Gastrocnemius medialis (tissue), 4 donors: ENCODE measurements around the gene SRCAP.

Experiments used
- CTCF ChIP-seq, 5 experiments: fragments of 450-650 bp in 3 of 5; fragments of 200-600 bp in 2 of 5; sonication (generic) in 2 of 5; IDR thresholded peaks in 4 of 5; conservative IDR thresholded peaks in 1 of 5; 1 replicate in 4 of 5; 2 replicates in 1 of 5; pipeline ENCODE4 v1.5.1; 2016 to 2019; ENCODE audit warnings: antibody characterized with exemption in 5 of 5, mild to moderate bottlenecking in 3 of 5, moderate library complexity in 3 of 5
- POLR2A ChIP-seq, 2 donors: fragments of 450-650 bp; IDR thresholded peaks; one replicate each; pipeline ENCODE4 v1.6.1; 2017; ENCODE audit warnings: antibody characterized with exemption in 2 of 2, mild to moderate bottlenecking in 2 of 2, moderate library complexity in 2 of 2

DNA sequence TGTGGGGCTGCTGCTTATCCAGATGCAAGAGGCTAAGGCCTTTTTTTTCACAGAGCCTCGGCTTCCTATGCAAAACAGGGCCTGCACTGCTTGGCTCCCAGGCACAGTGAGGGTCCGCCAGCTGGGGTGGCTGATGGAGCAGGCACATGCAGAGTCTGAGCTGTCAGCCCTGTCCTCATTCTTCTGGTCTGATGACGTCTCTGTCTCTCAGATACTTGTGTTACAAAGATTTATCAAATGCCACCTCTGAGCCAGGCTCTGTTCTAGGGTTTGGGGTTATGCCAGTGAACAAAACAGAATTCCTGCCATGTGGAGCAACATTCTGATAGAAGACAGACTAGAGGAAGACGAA lies 67.9 kb downstream of the SRCAP start:
- TF ChIP-seq CTCF (IDR thresholded peaks at IDR 0.05 in 4 of 5, conservative IDR thresholded peaks at IDR 0.05 in 1 of 5) (no peak), POLR2A (IDR thresholded peaks at IDR 0.05) (no peak)
